Activated CD4-positive, alpha-beta T cell treated with anti-CD3 and anti-CD28 coated beads, Interleukin-2, Interleukin-4, amounts not matched to agents 100 ng/mL and 50 ng/mL, durations not matched to agents 16 hours and 8 hours (primary cell): ENCODE results near the gene RABGAP1L.
A peak's percentile ranks its signal among the peaks of the same experiment; 100 is the strongest.
"Not testable (repeated sequence)": the region's sequence is repeated elsewhere in the genome, so short reads cannot be mapped to it uniquely, and the experiment has no call there.

Source experiments
- DNase-seq: peaks from one replicate; pipeline ENCODE4 v3.0.0-alpha.2; 2020; ENCODE audit warnings: low spot score

RABGAP1L gene

DNA sequence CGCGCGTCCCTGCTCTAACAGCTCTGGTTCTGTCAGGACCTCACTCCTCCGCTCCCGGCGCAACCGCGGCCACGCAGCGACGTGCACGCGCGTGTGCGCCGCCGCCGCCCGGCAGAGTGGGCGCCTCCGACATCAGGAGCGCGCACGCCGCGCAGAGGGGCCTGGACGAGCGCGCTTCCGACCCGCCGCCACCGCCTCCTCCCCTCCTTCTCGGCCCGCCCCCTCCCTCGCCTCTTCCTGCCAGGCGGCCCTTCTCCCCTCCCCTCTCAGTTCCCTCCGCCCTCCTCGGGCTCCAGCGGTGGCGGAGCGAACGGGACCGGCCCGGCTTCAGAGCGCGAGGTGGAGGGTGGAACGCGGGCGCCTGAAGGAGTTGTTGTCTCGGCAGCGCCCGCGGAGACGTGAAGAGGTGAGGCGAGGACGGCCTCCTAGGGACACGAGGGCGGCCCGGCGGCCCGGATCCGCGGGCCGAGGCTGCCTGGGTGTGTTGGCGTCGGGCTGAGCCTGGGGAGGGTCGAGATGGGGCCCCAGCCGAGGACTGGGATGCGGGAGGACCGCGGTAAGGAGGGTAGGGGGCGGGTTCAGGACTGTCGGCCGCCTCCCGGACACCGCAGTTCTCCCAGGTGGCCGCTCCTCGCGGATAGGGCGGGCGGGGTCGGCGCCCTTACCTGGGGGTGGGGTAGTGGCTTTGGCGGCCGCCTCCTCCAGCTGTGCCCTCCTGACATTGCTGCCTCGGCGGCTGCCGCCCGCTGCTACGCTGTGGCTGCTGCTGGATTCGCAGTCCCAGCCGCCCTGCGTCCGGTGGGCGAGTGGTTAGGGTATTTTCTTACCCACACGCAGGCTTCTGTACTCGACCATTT lies at the start of gene RABGAP1L:
TSS of gene RABGAP1L (plus strand) at position 269 of the 857 bp plus-strand sequence.
- DNase-seq: peak; percentile 92

DNA sequence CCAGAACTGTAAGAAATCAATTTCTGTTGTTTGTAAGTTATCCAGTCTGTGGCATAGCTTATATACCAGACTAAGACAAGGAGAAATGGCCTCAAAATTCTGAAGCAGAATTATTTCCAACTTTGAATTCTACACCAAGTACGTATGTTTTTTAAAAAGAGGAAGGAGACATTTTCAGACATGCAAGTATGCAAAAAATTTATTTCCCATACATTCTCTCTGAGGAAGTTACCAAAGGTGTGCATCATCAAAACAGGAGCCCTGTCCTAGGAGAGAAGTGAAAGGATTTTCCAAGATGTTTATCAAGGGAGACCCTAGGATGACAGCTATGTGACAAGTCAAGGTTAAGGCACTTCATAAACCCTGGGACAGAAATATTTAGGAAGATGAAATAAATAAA lies 49.3 kb upstream of the RABGAP1L start:
- DNase-seq: no peak

DNA sequence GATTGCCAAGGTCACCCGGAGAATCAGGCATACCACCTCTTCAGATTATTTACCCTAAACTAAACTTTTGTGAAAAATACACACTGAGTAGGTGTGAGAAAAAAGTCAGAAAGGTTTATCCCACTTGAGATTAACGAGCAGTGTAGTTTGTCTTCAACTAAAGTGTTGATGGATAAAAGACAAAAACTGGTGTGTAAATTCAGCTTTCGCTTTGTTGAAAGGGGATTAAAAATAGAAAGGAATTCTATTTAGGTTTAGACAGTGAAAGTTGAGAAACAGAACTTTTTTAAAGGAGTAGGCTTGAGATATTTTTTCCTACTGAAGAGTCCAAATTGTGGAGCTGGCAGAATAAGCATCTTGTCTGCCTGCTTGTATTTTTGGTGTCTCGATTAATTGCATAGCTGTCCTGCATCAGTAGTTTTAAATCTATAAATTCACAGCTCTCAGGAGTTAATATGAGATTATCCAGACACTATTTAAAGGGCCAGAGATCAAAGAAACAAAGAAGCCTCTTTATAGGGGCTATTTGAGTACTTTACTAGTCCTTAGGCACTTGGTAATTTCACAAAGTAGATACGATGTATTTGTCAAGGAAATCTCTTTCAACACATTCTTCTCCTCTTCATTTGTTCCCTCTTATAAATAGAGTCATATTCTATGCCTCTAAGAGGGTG lies 46.7 kb upstream of the RABGAP1L start:
- no peak for DNase-seq

DNA sequence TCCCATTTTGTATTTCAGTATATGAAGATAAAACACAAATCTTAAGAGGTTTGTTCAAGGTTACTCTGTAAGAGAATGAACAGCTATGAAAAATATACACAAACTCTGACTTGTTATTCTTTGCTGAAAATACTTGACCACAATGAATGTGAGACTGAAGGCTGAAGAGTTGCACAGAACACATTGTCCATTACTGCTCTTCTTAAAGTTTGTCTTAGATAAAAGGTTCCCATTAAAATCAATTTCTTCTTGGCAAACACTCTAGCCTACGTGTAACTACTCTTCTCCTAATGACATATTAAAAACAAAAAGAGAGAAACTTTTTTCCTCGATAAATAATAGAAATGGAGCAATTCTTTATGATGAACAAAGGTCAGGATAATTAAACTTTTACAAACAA lies 45.2 kb upstream of the RABGAP1L start:
- DNase-seq: no peak

DNA sequence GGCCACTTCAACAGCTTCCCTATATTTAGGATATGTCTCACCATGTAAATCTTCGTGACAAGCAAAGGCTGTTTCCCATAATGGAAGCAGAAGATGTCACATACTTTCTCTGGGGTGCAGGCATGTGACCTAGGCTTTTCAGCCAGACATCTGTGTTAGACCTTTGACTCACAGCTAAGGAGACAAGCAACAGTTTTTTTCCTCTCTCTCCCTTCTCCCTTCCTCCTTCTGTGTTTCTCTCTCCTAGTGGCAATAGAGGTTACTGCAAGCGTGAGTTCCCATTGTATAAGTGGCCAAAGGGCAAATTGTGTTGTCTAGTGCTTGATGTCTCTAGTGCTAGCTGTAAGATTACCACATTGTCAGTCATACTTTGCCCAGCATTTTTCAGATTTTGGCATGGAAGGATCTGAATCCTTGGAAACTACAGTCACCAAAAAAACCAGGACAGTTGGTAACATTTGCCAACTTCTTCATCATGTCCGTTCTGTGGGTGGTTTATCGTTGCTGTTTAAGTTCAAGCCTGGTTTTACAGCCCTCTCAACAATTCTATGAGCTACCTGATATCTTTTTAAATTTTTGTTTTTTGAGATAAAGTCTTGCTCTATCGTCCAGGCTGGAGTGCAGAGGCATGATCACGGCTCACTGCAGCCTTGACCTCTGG lies 44.4 kb upstream of the RABGAP1L start:
- peak; percentile 62 for DNase-seq

DNA sequence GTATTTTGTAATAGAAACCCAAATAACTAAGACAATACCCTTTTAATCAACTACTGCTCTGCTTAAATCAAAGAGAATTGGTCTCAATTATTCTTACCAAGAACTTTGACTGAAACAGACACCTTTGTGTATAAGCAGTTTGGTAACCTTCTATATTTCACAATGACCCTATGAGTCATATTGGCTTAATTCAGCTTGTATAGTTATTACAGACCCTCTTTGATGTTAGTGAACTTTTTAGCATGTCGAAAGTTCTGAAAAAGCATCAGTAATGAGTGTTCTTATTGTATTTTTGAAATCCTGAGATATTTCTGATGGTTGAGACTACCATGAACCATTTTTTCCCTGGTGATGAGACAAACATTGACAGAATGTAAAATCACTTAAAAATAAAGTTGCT lies 43.3 kb upstream of the RABGAP1L start:
- DNase-seq: peak; percentile 61

DNA sequence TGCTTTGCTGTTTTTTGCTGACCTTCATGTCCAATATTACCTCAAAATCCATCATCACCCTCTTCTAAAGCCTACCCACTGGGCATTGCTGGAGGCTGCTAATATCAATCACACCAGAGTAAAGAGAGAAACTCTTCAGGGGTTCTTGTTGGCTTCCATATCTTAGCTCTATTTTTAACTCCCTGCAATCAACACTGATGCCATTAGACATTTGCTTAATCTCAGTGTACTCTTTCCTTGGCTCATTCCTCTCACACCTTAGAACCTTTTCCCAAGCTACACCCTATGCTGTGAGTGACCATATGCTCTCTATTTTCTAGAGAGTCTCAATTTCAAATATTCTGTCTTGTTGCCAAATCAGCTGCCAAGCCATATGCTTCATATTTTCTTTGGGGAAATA lies 40.6 kb upstream of the RABGAP1L start:
- DNase-seq: no peak

DNA sequence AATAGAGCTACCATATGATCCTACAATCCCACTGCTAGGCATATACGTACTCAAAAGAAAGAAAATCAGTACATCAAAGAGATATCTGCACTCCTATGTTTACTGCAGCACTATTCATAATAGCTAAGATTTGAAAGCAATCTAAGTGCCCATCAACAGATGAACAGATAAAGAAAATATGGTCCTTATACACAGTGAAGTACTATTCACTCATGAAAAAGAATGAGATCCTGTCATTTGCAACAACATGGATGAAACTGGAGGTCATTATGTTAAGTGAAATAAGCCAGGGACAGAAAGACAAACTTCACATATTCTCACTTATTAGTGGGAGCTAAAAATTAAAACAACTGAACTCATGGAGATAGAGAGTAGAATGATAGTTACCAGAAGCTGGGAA lies 37.0 kb upstream of the RABGAP1L start:
- DNase-seq: not testable (repeated sequence)

DNA sequence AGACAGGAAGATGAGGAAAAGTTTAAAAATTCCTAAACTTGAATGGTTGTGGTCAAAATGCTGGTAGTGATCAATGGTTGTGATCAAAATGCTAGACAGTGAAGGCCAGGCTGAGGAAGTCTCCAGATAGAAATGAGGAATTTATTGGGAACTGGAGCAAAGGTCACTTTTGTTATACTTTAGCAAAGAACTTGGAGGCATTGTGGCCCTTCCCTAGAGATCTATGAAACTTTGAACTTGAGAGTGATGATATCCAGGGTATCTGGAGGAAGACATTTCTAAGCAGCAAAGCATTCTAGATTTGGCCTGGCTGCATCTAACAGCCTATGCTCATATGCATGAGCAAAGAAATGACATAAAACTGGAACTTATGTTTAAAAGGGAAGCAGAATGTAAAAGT lies 35.5 kb upstream of the RABGAP1L start:
- no peak for DNase-seq

DNA sequence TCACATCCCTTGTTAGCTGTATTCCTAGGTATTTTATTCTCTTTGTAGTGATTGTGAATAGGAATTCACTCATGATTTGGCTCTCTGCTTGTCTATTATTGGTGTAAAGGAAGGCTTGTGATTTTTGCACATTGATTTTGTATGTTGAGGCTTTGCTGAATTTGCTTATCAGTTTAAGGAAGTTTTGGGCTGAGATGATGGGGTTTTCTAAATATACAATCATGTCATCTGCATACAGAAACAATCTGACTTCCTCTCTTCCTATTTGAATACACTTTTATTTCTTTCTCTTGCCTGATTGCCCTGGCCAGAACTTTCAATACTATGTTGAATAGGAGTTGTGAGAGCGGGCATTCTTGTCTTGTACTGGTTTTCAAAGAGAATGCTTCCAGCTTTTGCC lies 32.1 kb upstream of the RABGAP1L start:
- not testable (repeated sequence) for DNase-seq

DNA sequence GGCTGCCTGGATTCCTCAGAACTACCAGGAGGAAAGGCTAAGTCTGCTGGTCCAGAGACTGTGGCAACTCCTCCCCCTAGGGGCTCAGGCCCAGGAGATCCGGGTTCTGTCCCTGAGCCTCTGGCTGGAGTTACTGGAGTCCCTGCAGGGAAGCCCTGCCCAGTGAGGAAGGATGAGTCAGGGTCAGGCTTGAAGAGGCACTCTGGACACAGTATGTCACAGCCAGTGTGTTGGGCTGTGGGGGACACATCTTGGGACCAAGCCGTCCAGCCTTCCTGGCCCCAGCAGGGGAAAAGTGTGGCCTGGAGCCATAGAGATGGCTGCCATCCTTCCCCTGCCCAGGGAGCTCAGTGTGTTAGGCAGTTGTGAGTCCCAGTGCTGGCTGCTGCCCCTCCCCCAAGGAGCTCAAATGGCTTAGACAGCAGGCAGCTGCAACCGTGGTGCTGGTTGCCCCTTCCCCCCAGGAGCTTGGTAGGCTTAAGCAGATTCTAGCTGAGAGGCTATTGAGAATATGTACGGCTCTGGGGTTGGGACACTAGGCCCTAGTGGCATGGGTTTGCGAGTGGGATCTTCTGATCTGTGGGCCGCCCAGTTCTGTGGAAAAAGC lies 28.2 kb upstream of the RABGAP1L start:
- DNase-seq: no peak

DNA sequence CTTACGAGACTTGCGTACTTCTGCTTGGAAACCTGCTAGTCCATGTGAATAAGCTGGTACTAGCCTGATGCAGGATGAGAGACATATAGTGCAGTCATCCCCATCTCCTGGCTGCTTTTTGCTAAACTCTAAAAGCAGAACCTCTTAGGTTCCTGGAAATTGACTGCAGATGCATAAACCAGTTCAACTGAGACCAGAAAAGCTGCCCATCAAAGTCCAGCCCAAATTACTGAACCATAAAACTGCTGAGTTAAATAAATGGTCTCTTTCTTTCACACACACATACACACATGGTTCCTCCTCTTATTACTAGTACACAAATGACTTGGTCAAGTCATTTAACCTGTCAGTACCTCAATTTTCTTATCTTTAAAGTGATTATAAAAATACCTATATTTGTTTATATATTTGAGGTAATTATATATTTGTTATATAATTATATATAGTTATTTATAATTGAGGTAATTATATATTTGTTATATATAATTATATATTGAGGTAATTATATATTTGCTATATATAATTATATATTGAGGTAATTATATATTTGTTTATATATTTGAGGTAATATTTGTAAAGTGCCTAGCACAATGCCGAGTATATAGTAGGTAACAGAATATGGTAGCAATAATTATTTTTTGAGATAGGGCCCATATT lies 25.2 kb upstream of the RABGAP1L start:
- no peak for DNase-seq

DNA sequence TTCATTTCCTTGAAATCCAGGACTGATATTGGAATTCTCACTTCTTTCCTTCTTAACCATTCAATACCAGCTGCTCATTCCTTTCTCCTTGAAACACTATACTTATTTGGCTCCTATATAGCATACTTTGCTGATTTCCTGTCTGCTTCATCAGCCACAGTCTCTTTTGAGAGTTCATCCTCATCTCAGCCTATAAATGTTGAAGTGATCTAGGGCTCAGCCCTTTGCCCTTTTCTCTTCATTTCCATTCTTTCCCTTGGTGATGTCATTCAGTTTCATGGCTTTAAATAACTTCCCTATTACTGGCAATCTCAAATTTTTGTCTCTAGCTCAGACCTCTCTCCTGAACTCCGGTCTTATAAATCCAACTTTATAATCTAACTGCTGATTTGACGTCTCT lies 24.1 kb upstream of the RABGAP1L start:
- no peak for DNase-seq

DNA sequence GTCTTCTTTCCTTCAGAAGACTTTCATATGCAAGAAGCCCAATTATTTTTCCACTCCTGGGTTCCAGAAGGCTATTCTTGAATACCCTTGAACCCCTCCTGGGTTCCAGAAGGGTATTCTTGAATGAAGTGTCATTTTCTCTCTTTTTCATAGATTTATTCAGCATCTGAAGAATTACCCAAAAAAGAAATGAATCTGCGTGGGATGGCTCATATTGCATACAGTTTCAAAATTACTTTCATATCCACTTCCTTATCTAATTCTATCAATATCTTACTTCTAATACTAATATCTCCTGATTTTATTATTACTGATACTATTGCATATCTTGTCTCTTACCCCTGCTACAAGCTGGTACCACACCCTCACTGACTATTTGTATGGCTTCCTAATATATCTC lies 22.6 kb upstream of the RABGAP1L start:
- no peak for DNase-seq

DNA sequence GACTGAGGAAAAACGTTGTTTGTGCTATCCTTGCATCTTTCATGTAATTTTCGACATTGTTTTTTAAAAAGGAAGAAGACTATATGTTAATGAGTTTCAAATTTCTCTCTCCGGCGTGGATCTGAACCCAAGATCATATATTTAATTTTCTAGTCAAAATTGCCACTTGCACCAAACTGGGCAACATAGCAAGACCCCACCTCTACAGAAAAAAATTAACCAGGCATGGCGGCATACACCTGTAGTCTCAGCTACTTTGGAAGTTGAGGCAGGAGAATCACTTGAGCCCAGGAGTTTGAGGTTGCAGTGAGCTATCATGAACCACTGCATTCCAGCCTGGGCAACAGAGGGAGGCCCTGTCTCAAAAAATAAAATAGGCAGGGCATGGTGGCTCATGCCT lies 16.5 kb upstream of the RABGAP1L start:
- no peak for DNase-seq

DNA sequence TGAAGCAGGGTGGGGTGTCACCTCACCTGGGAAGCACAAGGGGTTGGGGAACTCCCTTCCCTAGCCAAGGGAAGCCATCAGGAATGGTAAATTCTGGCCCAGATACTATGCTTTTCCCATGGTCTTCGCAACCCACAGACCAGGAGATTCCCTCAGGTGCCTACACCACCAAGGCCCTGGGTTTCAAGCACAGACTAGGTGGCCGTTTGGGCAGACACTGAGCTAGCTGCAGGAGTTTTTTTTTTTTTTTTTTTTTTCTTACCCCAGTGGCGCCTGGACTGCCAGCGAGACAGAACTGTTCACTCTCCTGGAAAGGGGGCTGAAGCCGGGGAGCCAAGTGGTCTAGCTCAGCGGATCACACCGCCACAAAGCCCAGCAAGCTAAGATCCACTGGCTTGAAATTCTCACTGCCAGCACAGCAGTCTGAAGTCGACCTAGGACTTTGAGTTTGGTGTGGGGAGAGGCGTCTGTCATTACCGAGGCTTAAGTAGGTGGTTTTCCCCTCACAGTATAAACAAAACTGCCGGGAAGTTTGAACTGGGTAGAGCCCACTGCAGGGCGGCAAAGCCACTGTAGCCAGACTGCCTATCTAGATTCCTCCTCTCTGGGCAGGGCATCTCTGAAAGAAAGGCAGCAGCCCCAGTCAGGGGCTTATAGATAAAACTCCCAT lies 15.5 kb upstream of the RABGAP1L start:
- not testable (repeated sequence) for DNase-seq

DNA sequence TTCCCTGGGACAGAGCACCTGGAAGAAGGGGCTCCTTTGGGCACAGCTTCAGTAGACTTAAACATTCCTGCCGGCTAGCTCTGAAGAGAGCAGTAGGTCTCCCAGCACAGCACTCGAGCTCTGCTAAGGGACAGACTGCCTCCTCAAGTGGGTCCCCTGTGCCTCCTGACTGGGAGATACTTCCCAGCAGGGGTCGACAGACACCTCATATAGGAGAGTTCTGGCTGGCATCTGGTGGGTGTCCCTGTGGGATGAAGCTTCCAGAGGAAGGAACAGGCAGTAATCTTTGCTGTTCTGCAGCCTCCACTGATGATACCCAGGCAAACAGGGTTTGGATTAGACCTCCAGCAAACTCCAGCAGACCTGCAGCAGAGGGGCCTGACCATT lies 14.9 kb upstream of the RABGAP1L start:
- not testable (repeated sequence) for DNase-seq

DNA sequence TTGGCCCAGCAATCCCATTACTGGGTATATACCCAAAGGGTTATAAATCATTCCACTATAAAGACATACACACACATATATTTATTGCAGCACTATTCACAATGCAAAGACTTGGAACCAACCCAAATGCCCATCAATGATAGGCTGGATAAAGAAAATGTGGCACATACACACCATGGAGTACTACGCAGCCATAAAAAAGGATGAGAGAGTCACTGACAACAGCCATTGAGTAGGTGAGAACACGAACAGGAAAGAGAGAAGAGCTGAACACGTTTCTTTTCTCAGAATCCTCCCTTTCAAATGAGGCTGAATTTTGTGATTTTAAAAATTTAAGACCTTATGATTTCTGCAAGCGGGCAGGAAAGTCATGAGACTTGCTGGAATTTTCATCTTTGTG lies 10.1 kb upstream of the RABGAP1L start:
- no peak for DNase-seq

DNA sequence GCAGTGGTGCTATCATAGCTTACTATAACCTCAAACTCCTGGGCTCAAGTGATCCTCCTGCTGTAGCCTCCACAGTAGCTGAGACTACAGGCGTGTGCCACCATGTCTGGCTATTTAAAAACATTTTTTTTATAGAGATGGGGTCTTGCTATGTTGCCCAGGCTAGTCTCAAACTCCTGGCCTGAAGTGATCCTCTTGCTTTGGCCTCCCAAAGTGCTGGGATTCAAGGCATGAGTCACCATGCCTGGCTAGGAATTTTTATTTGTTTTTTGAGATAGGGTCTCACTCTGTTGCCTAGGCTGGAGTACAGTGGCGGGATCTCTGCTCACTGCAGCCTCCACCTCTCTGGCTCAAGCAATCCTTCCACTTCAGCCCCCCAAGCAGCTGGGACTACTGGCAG lies 8.8 kb upstream of the RABGAP1L start:
- no peak for DNase-seq

DNA sequence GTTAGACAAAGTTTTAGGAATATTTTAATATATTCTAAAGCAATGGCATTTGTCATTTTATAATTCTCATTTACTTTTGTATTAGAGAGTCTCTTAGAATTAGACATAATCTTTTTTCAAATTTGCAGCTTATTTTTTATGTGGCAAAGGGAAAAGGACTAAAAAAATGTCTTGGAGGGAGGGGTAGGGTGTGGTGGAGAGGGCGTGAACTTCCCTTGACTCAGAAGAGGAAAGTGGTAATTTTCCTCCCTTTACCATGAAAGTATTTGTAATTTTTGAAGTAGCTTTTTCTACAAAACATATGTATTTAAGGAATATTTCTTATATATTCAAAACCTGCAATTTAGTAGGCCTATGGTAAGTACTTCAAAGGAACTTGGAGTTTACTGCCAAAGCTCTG lies 6.9 kb upstream of the RABGAP1L start:
- peak; percentile 29 for DNase-seq

DNA sequence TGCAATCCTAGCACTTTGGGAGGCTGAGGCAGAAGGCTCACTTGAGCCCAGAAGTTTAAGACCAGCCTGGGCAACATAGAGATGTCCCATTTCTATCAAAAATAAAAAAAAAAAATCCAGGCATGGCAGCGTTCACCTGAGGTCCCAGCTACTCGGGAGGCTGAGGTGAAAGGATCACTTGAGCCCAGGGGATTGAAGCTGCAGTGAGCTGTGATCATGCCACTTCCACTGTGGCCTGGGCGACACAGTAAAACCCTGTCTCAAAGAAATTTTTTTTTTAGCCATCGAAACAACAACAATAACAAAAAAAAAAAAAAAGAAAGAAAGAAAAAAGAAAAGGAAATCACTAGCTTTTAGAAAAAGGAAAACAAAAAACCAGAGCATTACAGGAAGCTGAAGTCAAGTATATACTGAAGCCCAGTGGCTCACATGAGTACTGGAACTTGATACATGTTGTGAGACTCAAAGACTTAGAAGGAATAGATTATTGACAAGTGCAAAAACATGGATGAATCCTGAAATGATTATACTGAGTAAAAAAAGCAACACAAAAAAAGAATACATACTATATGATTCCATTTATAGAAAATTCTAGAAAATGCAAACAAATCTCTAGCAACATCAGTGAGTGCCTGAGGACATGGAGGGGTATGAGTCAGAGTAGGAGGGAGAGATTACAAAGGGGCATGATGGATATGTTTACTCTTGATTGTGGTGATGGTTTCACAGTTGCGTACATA lies 6.1 kb upstream of the RABGAP1L start:
- peak; percentile 83 for DNase-seq
